Mesenchymal stem cell (in vitro differentiated cells and primary cell): Measurements from ENCODE around the gene KIAA1217.

Experiments used
- DNase-seq: peaks from one replicate; pipeline ENCODE4 v3.0.0-alpha.2; 2013
- H2AFZ ChIP-seq: one replicate; pipeline ENCODE4 v1.6.1; 2013; ENCODE audit warnings: low read depth, mild to moderate bottlenecking, control low read depth, inconsistent platforms, low read length, moderate library complexity
- H2AK5ac ChIP-seq: 2 replicates; pipeline ENCODE4 v1.6.1; 2013; ENCODE audit warnings: low read length, moderate library complexity, mild to moderate bottlenecking, inconsistent platforms; ENCODE audit not compliant: severe bottlenecking
- H2BK120ac ChIP-seq: one replicate; pipeline ENCODE4 v1.6.1; 2013; ENCODE audit warnings: low read depth, mild to moderate bottlenecking, inconsistent platforms, low read length, moderate library complexity
- H2BK12ac ChIP-seq, 2 experiments: one replicate each; pipeline ENCODE4 v1.6.1; 2013; ENCODE audit warnings: inconsistent platforms in 2 of 2, low read length in 2 of 2, mild to moderate bottlenecking in 2 of 2, moderate library complexity in 2 of 2, control low read depth in 1 of 2
- H2BK15ac ChIP-seq: one replicate; pipeline ENCODE4 v1.6.1; 2013; ENCODE audit warnings: mild to moderate bottlenecking, low read depth, inconsistent platforms; ENCODE audit not compliant: poor library complexity, severe bottlenecking
- H2BK5ac ChIP-seq: 2 replicates; pipeline ENCODE4 v1.6.1; 2013; ENCODE audit warnings: low read depth, mild to moderate bottlenecking, low read length, control low read depth, inconsistent platforms; ENCODE audit not compliant: poor library complexity, severe bottlenecking
- H3K14ac ChIP-seq, 2 experiments: one replicate each; pipeline ENCODE4 v1.6.1; 2013; ENCODE audit warnings: inconsistent platforms in 2 of 2, low read length in 2 of 2, control low read depth in 1 of 2, mild to moderate bottlenecking in 1 of 2, moderate library complexity in 1 of 2
- H3K18ac ChIP-seq, 2 experiments: one replicate each; pipeline ENCODE4 v1.6.1; 2013; ENCODE audit warnings: inconsistent platforms in 2 of 2, low read length in 2 of 2, control low read depth in 1 of 2, low read depth in 1 of 2, mild to moderate bottlenecking in 1 of 2
- H3K23ac ChIP-seq, 2 experiments: one replicate each; pipeline ENCODE4 v1.6.1; 2013; ENCODE audit warnings: inconsistent platforms in 2 of 2, low read length in 2 of 2, mild to moderate bottlenecking in 2 of 2, moderate library complexity in 2 of 2, control low read depth in 1 of 2
- H3K27ac ChIP-seq: 2 replicates; pipeline ENCODE4 v1.5.1; 2013; ENCODE audit warnings: mild to moderate bottlenecking, moderate library complexity, low read length, control low read depth, inconsistent platforms; ENCODE audit not compliant: poor library complexity, severe bottlenecking
- H3K27me3 ChIP-seq, 2 experiments: 2 replicates each; pipeline versions ENCODE4 v1.6.1 to v1.7.0; 2013; ENCODE audit warnings: low read length in 2 of 2, mild to moderate bottlenecking in 2 of 2, moderate library complexity in 2 of 2, control low read depth in 1 of 2, inconsistent platforms in 1 of 2; ENCODE audit not compliant: control insufficient read depth in 1 of 2, insufficient read depth in 1 of 2
- H3K36me3 ChIP-seq, 2 experiments: 2 replicates each; pipeline versions ENCODE4 v1.6.1 to v1.7.0; 2013; ENCODE audit warnings: low read length in 2 of 2, control low read depth in 1 of 2, inconsistent platforms in 1 of 2, low read depth in 1 of 2, mild to moderate bottlenecking in 1 of 2; ENCODE audit not compliant: insufficient read depth in 2 of 2, control insufficient read depth in 1 of 2
- H3K4ac ChIP-seq, 2 experiments: one replicate each; pipeline ENCODE4 v1.6.1; 2013; ENCODE audit warnings: inconsistent platforms in 2 of 2, low read length in 2 of 2, mild to moderate bottlenecking in 2 of 2, moderate library complexity in 2 of 2, control low read depth in 1 of 2, low read depth in 1 of 2
- H3K4me1 ChIP-seq: 2 replicates; pipeline ENCODE4 v1.6.1; 2013; ENCODE audit warnings: low read depth, low read length, control low read depth; ENCODE audit not compliant: control insufficient read depth, insufficient read depth
- H3K4me2 ChIP-seq: 2 replicates; pipeline ENCODE4 v1.6.1; 2013; ENCODE audit warnings: low read length, mild to moderate bottlenecking, inconsistent platforms; ENCODE audit not compliant: poor library complexity, severe bottlenecking
- H3K4me3 ChIP-seq, 2 experiments: 2 replicates each; pipeline versions ENCODE4 v1.5.1 to v1.7.0; 2013; ENCODE audit warnings: low read length in 2 of 2, mild to moderate bottlenecking in 2 of 2, control low read depth in 1 of 2, low read depth in 1 of 2; ENCODE audit not compliant: insufficient read depth in 1 of 2
- H3K79me1 ChIP-seq: replicated peaks from 2 replicates; pipeline ENCODE4 v1.6.1; 2013; ENCODE audit warnings: mild to moderate bottlenecking, control low read depth, low read length, inconsistent platforms; ENCODE audit not compliant: poor library complexity, severe bottlenecking
- H3K9ac ChIP-seq: 2 replicates; pipeline ENCODE4 v1.7.0; 2013; ENCODE audit warnings: mild to moderate bottlenecking, low read length, moderate library complexity
- H3K9me3 ChIP-seq: 2 replicates; pipeline ENCODE4 v1.7.0; 2013; ENCODE audit warnings: mild to moderate bottlenecking, low read length; ENCODE audit not compliant: control insufficient read depth
- H4K8ac ChIP-seq: one replicate; pipeline ENCODE4 v1.6.1; 2013; ENCODE audit warnings: inconsistent platforms, mild to moderate bottlenecking, low read length, moderate library complexity
- H4K91ac ChIP-seq: one replicate; pipeline ENCODE4 v1.6.1; 2013; ENCODE audit warnings: mild to moderate bottlenecking, low read length, inconsistent platforms
- WGBS: methylation state at CpG from one replicate; pipeline ENCODE4 v1.1.7; 2013; ENCODE audit warnings: mixed read lengths; 5-methylcytosine and 5-hydroxymethylcytosine counted together

The KIAA1217 gene

DNA sequence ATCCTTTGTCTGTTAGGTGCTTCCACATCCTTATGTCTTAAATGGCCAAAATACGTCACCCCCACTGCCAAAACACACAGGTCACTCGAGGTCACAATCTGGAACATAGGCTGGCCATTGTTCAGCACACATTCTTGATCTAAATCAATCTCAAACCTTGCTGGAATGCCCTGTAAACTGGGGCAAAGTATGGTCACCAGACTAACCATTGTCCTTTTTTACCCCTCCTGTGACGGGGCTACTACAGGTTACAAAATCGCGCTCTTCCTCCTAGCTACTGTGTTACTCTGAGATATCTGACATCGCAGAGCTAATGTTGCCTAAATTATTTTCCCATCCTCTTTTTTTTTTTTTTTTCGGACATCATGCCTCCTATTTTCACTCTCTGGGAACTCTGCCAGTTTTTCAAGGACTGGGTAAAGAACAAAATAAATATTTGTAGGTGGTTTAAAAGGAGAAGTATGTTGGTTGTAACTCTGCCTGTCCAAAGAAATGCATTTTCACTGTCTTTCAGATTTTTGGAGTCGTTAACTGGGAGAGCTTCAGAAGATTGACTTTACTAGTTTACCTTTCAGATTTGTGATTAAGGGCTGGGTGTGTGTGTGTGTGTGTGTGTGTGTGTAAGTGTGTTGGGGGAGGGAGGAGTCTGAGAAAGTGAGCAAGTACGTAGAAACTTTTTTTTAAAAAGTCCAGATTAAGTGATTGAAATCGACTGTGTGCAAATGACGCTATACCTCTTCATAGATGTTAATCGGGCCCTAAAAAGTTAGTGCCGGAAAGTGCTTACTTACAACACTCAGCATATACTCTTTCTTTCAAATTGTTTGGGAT lies 942 bp upstream of the KIAA1217 start:
- Histone ChIP-seq H3K27me3 (peaks cover 0 to 9% of the 10 kb centered on the region in 2 experiments), H3K4me3 (peak overlapping the region in 1 of 2 experiments; percentile 78), H3K4me2 (no peak overlapping the region), H3K4ac (no peak overlapping the region), H3K18ac (no peak overlapping the region), H2BK5ac (no peak overlapping the region), H2AFZ (no peak overlapping the region), H2BK12ac (no peak overlapping the region), H3K23ac (no peak overlapping the region), H2BK15ac (no peak overlapping the region), H3K14ac (no peak overlapping the region), H3K4me1 (peaks cover 5% of the 10 kb centered on the region), H3K27ac (no peak overlapping the region), H3K9me3 (no peaks in the 10 kb centered on the region), H3K79me1 (no peaks in the 10 kb centered on the region), H4K91ac (no peak overlapping the region), H3K9ac (peak overlapping the region; percentile 89), H4K8ac (no peak overlapping the region), H2BK120ac (no peak overlapping the region), H2AK5ac (no peak overlapping the region), H3K36me3 (no peaks in the 10 kb centered on the region)
- WGBS: 77% methylated on average over 8 of the region's 13 CpGs
- DNase-seq: peak; percentile 10

- Histone ChIP-seq H3K4me1 (peaks cover 5% of the 10 kb centered on the region), H3K36me3 (no peaks in the 10 kb centered on the region), H3K4me2 (peak overlapping the region; percentile 87), H2BK15ac (no peak overlapping the region), H3K9ac (peak overlapping the region; percentile 89), H2AFZ (no peak overlapping the region), H3K4ac (no peak overlapping the region), H3K4me3 (peak overlapping the region in 1 of 2 experiments; percentile 78), H3K79me1 (no peaks in the 10 kb centered on the region), H2BK120ac (no peak overlapping the region), H3K18ac (no peak overlapping the region), H2BK12ac (no peak overlapping the region), H2AK5ac (no peak overlapping the region), H3K27me3 (peaks cover 0 to 3% of the 10 kb centered on the region in 2 experiments), H2BK5ac (no peak overlapping the region), H4K8ac (no peak overlapping the region), H3K23ac (no peak overlapping the region), H3K9me3 (no peaks in the 10 kb centered on the region), H4K91ac (no peak overlapping the region), H3K14ac (no peak overlapping the region), H3K27ac (no peak overlapping the region)
- peak; percentile 30 for DNase-seq
- whole genome bisulfite sequencing: under 1% methylated on average over 4 of the region's 5 CpGs
Measured at GRCh38 chr10:24209432-24209771, 464 bp downstream of the KIAA1217 start.

DNA sequence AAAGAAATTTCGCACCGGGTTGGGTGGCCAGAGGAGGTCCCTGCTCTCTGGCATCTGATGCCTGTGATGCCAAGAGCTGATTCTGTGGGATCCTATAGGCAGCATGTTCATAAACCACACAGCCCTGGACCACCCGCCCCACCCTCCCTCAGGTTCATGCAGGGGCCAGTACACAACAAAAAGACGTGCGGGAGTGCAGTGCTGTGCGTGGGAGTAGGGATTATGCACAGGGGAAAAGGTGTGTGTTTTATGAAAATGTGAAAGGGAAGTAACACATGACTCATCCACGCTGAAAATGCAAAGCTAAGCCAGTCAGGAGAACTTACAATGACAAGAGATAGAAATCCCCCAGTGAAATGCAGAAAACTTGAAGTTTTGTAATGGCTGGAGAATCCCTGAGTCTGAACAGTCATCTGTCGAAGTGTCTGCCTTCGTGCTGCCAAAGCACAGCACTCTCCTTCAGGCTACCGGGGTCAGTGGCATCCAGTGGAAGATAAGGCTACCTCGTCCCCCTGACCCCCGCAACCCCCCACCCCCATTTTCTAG lies 1.1 kb downstream of the KIAA1217 start:
- no peaks in the 10 kb centered on the region for H3K9me3 ChIP-seq
- H3K4ac ChIP-seq: no peak overlapping the region
- no peak overlapping the region for H2BK120ac ChIP-seq
- H2BK5ac ChIP-seq: no peak overlapping the region
- H2BK15ac ChIP-seq: no peak overlapping the region
- H3K14ac ChIP-seq: no peak overlapping the region
- H3K9ac ChIP-seq: peak overlapping the region; percentile 89
- H3K23ac ChIP-seq: no peak overlapping the region
- H2AK5ac ChIP-seq: no peak overlapping the region
- no peak overlapping the region for H2BK12ac ChIP-seq
- peak overlapping the region; percentile 37 for H2AFZ ChIP-seq
- H3K18ac ChIP-seq: peak overlapping the region in 1 of 2 experiments; percentile 24
- H4K8ac ChIP-seq: peak overlapping the region; percentile 27
- H3K4me1 ChIP-seq: peaks cover 5% of the 10 kb centered on the region
- WGBS: 4% methylated on average over 7 of the region's 12 CpGs
- peak overlapping the region in 1 of 2 experiments; percentile 78 for H3K4me3 ChIP-seq
- H3K79me1 ChIP-seq: no peaks in the 10 kb centered on the region
- no peak overlapping the region for H4K91ac ChIP-seq
- peak; percentile 52 for DNase-seq
- no peak overlapping the region for H3K27ac ChIP-seq
- peaks cover 0 to 6% of the 10 kb centered on the region in 2 experiments for H3K27me3 ChIP-seq
- peak overlapping the region; percentile 87 for H3K4me2 ChIP-seq
- H3K36me3 ChIP-seq: no peaks in the 10 kb centered on the region

GRCh38 chr10:24210501-24210900 lies 1.6 kb downstream of the KIAA1217 start:
- Histone ChIP-seq H3K14ac (no peak overlapping the region), H3K79me1 (no peaks in the 10 kb centered on the region), H3K18ac (no peak overlapping the region), H2BK5ac (no peak overlapping the region), H3K4me2 (no peak overlapping the region), H2BK120ac (no peak overlapping the region), H3K27ac (no peak overlapping the region), H3K9me3 (no peaks in the 10 kb centered on the region), H3K4me1 (peaks cover 5% of the 10 kb centered on the region), H3K27me3 (peaks cover 0 to 6% of the 10 kb centered on the region in 2 experiments), H3K4me3 (peak overlapping the region in 1 of 2 experiments; percentile 57), H2BK15ac (no peak overlapping the region), H3K36me3 (no peaks in the 10 kb centered on the region), H3K9ac (peak overlapping the region; percentile 55), H4K91ac (no peak overlapping the region), H3K4ac (no peak overlapping the region), H3K23ac (no peak overlapping the region), H2AFZ (no peak overlapping the region), H2AK5ac (no peak overlapping the region), H2BK12ac (no peak overlapping the region), H4K8ac (no peak overlapping the region)
- WGBS: no CpG with 5 or more reads among the region's 2 CpGs
- no peak for DNase-seq
